ENCODE data around the gene ST7.

- TF ChIP-seq CTCF (conservative IDR thresholded peaks at IDR 0.05; ENCODE audit: low read length) (no peak), EZH2phosphoT487 (IDR thresholded peaks at IDR 0.05; ENCODE audit: borderline replicate concordance, low read depth, low read length) (no peak)
Measured at GRCh38 chr7:117069379-117069778, 116.1 kb downstream of the ST7 start.

Data from OCI-LY7 (cell line).